ENCODE data around the gene KDM5B.

DNA sequence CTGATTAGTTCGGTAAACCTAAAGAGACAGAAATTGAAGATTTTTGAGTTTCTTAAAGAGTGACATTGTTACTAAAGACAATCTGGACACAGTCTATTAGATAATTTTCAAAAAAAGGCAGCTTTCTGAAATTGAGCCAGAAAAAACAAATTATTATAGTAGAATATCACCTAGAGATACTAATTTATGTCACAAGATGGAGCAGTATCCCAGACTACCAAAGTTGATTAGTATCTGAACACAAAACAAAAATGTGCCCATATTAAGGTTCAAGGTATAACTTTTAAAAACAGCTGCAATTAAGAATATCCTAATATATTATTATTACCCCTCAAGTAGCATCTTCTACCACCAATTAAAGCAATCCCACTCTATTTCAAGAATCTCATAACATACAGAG is 57.5 kb downstream of the KDM5B start:
- TF ChIP-seq, protein P1, sequence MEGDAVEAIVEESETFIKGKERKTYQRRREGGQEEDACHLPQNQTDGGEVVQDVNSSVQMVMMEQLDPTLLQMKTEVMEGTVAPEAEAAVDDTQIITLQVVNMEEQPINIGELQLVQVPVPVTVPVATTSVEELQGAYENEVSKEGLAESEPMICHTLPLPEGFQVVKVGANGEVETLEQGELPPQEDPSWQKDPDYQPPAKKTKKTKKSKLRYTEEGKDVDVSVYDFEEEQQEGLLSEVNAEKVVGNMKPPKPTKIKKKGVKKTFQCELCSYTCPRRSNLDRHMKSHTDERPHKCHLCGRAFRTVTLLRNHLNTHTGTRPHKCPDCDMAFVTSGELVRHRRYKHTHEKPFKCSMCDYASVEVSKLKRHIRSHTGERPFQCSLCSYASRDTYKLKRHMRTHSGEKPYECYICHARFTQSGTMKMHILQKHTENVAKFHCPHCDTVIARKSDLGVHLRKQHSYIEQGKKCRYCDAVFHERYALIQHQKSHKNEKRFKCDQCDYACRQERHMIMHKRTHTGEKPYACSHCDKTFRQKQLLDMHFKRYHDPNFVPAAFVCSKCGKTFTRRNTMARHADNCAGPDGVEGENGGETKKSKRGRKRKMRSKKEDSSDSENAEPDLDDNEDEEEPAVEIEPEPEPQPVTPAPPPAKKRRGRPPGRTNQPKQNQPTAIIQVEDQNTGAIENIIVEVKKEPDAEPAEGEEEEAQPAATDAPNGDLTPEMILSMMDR (IDR thresholded peaks at IDR 0.05) = peak; percentile 21; the same call in 1 of the 2 replicates
- TF ChIP-seq EP300 (IDR thresholded peaks at IDR 0.05; ENCODE audit: borderline replicate concordance in 1 of 2, low read depth in 1 of 2, low read length in 1 of 2) = no peak
- TF ChIP-seq GATA2 (CRISPR knock-in tag; IDR thresholded peaks at IDR 0.05) = no peak
- TF ChIP-seq JUND (IDR thresholded peaks at IDR 0.05) = no peak
- TF ChIP-seq ELF1 (IDR thresholded peaks at IDR 0.05) = no peak
- peak; percentile 18; the same call in 1 of the 2 replicates for TF ChIP-seq RAD21 (IDR thresholded peaks at IDR 0.05; ENCODE audit: low read length)
- no peak for TF ChIP-seq CHD2 (IDR thresholded peaks at IDR 0.05; ENCODE audit: low read length, partially characterized antibody)
- TF ChIP-seq RFX5 (IDR thresholded peaks at IDR 0.05; ENCODE audit: low read length) = no peak
- TF ChIP-seq, protein P2, sequence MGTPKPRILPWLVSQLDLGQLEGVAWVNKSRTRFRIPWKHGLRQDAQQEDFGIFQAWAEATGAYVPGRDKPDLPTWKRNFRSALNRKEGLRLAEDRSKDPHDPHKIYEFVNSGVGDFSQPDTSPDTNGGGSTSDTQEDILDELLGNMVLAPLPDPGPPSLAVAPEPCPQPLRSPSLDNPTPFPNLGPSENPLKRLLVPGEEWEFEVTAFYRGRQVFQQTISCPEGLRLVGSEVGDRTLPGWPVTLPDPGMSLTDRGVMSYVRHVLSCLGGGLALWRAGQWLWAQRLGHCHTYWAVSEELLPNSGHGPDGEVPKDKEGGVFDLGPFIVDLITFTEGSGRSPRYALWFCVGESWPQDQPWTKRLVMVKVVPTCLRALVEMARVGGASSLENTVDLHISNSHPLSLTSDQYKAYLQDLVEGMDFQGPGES (IDR thresholded peaks at IDR 0.05; ENCODE audit: low read depth, low read length) = no peak
- TF ChIP-seq TAF1 (IDR thresholded peaks at IDR 0.05; ENCODE audit: borderline replicate concordance, low read depth, low read length) = no peak
